ENCODE data around the gene PON3.

The PON3 gene

GRCh38 chr7:95396136-95397032, at the start of gene PON3:
Gene PON3 (minus strand): TSS chr7:95396375. CDS start chr7:95396350, 25 bp downstream.
- DNase-seq: no peak

GRCh38 chr7:95444796-95445195, 48.6 kb upstream of the PON3 start:
- no peak for DNase-seq

- peak; percentile 91 for DNase-seq
Measured at GRCh38 chr7:95441042-95441823, 45.1 kb upstream of the PON3 start.

- DNase-seq: no peak
Measured at GRCh38 chr7:95440394-95441038, 44.3 kb upstream of the PON3 start.

GRCh38 chr7:95436407-95436806, 40.2 kb upstream of the PON3 start:
- no peak for DNase-seq

- no peak for DNase-seq
Measured at GRCh38 chr7:95435422-95435780, 39.2 kb upstream of the PON3 start.

- peak; percentile 75 for DNase-seq
Measured at GRCh38 chr7:95434557-95435421, 38.6 kb upstream of the PON3 start, which contains the start of gene PON2. Gene PON2 (minus strand): TSS chr7:95435028. CDS start chr7:95434951, 77 bp downstream.

GRCh38 chr7:95433952-95434556, 37.9 kb upstream of the PON3 start:
- DNase-seq: peak; percentile 61

GRCh38 chr7:95433129-95433528, 37.0 kb upstream of the PON3 start:
- DNase-seq: no peak

- no peak for DNase-seq
Measured at GRCh38 chr7:95432606-95433005, 36.4 kb upstream of the PON3 start.

GRCh38 chr7:95430864-95431263, 34.7 kb upstream of the PON3 start:
- DNase-seq: peak; percentile 85

- DNase-seq: no peak
Measured at GRCh38 chr7:95429241-95429990, 33.2 kb upstream of the PON3 start.

- DNase-seq: no peak
Measured at GRCh38 chr7:95427914-95428516, 31.8 kb upstream of the PON3 start.

GRCh38 chr7:95427166-95427565, 31.0 kb upstream of the PON3 start:
- no peak for DNase-seq

- DNase-seq: no peak
Measured at GRCh38 chr7:95425694-95426093, 29.5 kb upstream of the PON3 start.

- no peak for DNase-seq
Measured at GRCh38 chr7:95424716-95425115, 28.5 kb upstream of the PON3 start.

- DNase-seq: no peak
Measured at GRCh38 chr7:95421847-95422444, 25.8 kb upstream of the PON3 start.

GRCh38 chr7:95421000-95421846, 25.0 kb upstream of the PON3 start:
- DNase-seq: peak; percentile 58

GRCh38 chr7:95412075-95412474, 15.9 kb upstream of the PON3 start:
- no peak for DNase-seq
